ENCODE measurements around the gene KAT8. TPM values are rescaled to one million over a fixed set of nuclear protein-coding genes. Genes with fewer than 3 reads are reported as not detected.

The KAT8 gene
- total RNA-seq, 2 experiments from 2014 or later: 86.9 to 95.3 TPM

- no TSS peak for BruUV-seq (replicated peaks)
- no peak for DNase-seq (ENCODE audit: low spot score)
- peaks cover 4% of the 10 kb centered on the region for H3K4me1 ChIP-seq (ENCODE audit: insufficient read depth, low read length, poor library complexity, severe bottlenecking)
- ChIA-PET POLR2A (no interaction called here), CTCF (ENCODE audit: unreplicated experiment) (no interaction called here)
- peaks cover 5% of the 10 kb centered on the region; the same call in 1 of the 2 replicates for H4K20me1 ChIP-seq (ENCODE audit: insufficient read depth, low read length)
- H3K36me3 ChIP-seq (ENCODE audit: insufficient read depth, low read length): peaks cover 58% of the 10 kb centered on the region
- H2AFZ ChIP-seq (ENCODE audit: low read length): no peak overlapping the region
- H3K4me2 ChIP-seq (ENCODE audit: low read length): no peak overlapping the region
- no peak overlapping the region for H3K27ac ChIP-seq (ENCODE audit: low read depth, low read length, poor library complexity, severe bottlenecking)
- no peak for TF ChIP-seq CTCF (conservative IDR thresholded peaks at IDR 0.05; ENCODE audit: low read length)
- TF ChIP-seq EZH2phosphoT487 (IDR thresholded peaks at IDR 0.05; ENCODE audit: borderline replicate concordance, low read depth, low read length): no peak
- H3K4me3 ChIP-seq (ENCODE audit: low read depth, low read length, poor library complexity, severe bottlenecking): no peak overlapping the region
- no peaks in the 10 kb centered on the region for H3K9me2 ChIP-seq (ENCODE audit: insufficient read depth, low read length)
- intact Hi-C loops (cut with micrococcal nuclease; ENCODE audit: unreplicated experiment): no loop called here
- no peaks in the 10 kb centered on the region for H3K9me3 ChIP-seq (ENCODE audit: low read length)
- peaks cover 9% of the 10 kb centered on the region; the same call in 1 of the 2 replicates for H3K79me2 ChIP-seq (ENCODE audit: insufficient read depth, low read depth, low read length)
These were observed 29.5 kb upstream of the KAT8 start for GRCh38 chr16:31087971-31088370.

GRCh38 chr16:31088459-31089183 lies 28.8 kb upstream of the KAT8 start, which contains the start of gene PRSS53:
Gene PRSS53 (minus strand): TSS chr16:31088943. CDS start chr16:31088809, 134 bp downstream.
- CTCF ChIA-PET (ENCODE audit: unreplicated experiment): interaction anchor here (0.6 kb wide), 1 partner anchor 135 kb away, joined by 3 read pairs; no protein-coding TSS in a partner anchor
- POLR2A ChIA-PET: no interaction called here
- H3K9me3 ChIP-seq (ENCODE audit: low read length): no peaks in the 10 kb centered on the region
- H3K9me2 ChIP-seq (ENCODE audit: insufficient read depth, low read length): no peaks in the 10 kb centered on the region
- H3K4me3 ChIP-seq (ENCODE audit: low read depth, low read length, poor library complexity, severe bottlenecking): no peak within 1 kb of the TSS
- H3K79me2 ChIP-seq (ENCODE audit: insufficient read depth, low read depth, low read length): peaks cover 16% of the 10 kb centered on the region
- no peak within 1 kb of the TSS for H2AFZ ChIP-seq (ENCODE audit: low read length)
- BruUV-seq (replicated peaks): no TSS peak
- H4K20me1 ChIP-seq (ENCODE audit: insufficient read depth, low read length): peaks cover 5% of the 10 kb centered on the region; the same call in 1 of the 2 replicates
- H3K27ac ChIP-seq (ENCODE audit: low read depth, low read length, poor library complexity, severe bottlenecking): no peak within 1 kb of the TSS
- no peak within 1 kb of the TSS for H3K4me2 ChIP-seq (ENCODE audit: low read length)
- intact Hi-C loops (cut with micrococcal nuclease; ENCODE audit: unreplicated experiment): no loop called here
- H3K36me3 ChIP-seq (ENCODE audit: insufficient read depth, low read length): peaks cover 52% of the 10 kb centered on the region
- peaks cover 9% of the 10 kb centered on the region for H3K4me1 ChIP-seq (ENCODE audit: insufficient read depth, low read length, poor library complexity, severe bottlenecking)
- no peak for TF ChIP-seq CTCF (conservative IDR thresholded peaks at IDR 0.05; ENCODE audit: low read length)
- TF ChIP-seq EZH2phosphoT487 (IDR thresholded peaks at IDR 0.05; ENCODE audit: borderline replicate concordance, low read depth, low read length): no peak
- DNase-seq (ENCODE audit: low spot score): no peak

GRCh38 chr16:31089199-31089598 lies 28.3 kb upstream of the KAT8 start:
- TF ChIP-seq CTCF (conservative IDR thresholded peaks at IDR 0.05; ENCODE audit: low read length) (no peak), EZH2phosphoT487 (IDR thresholded peaks at IDR 0.05; ENCODE audit: borderline replicate concordance, low read depth, low read length) (no peak)
- Histone ChIP-seq H3K4me2 (ENCODE audit: low read length) (no peak overlapping the region), H3K4me3 (ENCODE audit: low read depth, low read length, poor library complexity, severe bottlenecking) (no peak overlapping the region), H3K27ac (ENCODE audit: low read depth, low read length, poor library complexity, severe bottlenecking) (no peak overlapping the region), H4K20me1 (ENCODE audit: insufficient read depth, low read length) (peaks cover 5% of the 10 kb centered on the region; the same call in 1 of the 2 replicates), H3K4me1 (ENCODE audit: insufficient read depth, low read length, poor library complexity, severe bottlenecking) (peaks cover 9% of the 10 kb centered on the region), H3K79me2 (ENCODE audit: insufficient read depth, low read depth, low read length) (peaks cover 22% of the 10 kb centered on the region), H2AFZ (ENCODE audit: low read length) (no peak overlapping the region), H3K36me3 (ENCODE audit: insufficient read depth, low read length) (peaks cover 52% of the 10 kb centered on the region), H3K9me2 (ENCODE audit: insufficient read depth, low read length) (no peaks in the 10 kb centered on the region), H3K9me3 (ENCODE audit: low read length) (no peaks in the 10 kb centered on the region)
- ChIA-PET POLR2A (no interaction called here), CTCF (ENCODE audit: unreplicated experiment) (interaction anchor here (0.6 kb wide), 1 partner anchor 136 kb away, joined by 3 read pairs; no protein-coding TSS in a partner anchor)
- intact Hi-C loops (cut with micrococcal nuclease; ENCODE audit: unreplicated experiment): no loop called here
- no peak for DNase-seq (ENCODE audit: low spot score)
- BruUV-seq (replicated peaks): no TSS peak
